HEK293 (cell line): ENCODE results near the gene CCDC102B.

Source experiments
- CTCF ChIA-PET: fragments of 350-600 bp; formaldehyde crosslinking; extraction: SDS; loops from one replicate; lab custom pipeline; 2021; ENCODE audit warnings: antibody characterized with exemption; lab: Yijun Ruan, JAX
- POLR2A ChIA-PET: fragments of 300-600 bp; formaldehyde crosslinking; extraction: SDS; loops from one replicate; lab custom pipeline; 2020; ENCODE audit warnings: antibody characterized with exemption, inconsistent platforms; lab: Yijun Ruan, JAX
- H3K27ac ChIP-seq: fragments of 200-500 bp; sonication (Bioruptor generic); 2 replicates; pipeline ENCODE4 v1.5.1; 2014; ENCODE audit warnings: low read depth, low read length, control low read depth, inconsistent platforms; ENCODE audit errors: extremely low read depth
- H3K36me3 ChIP-seq, 2 experiments: fragments of 200-500 bp in 1 of 2; sonication (Bioruptor generic) in 1 of 2; 1 replicate in 1 of 2; 2 replicates in 1 of 2; pipeline ENCODE4 v1.5.1; 2014 to 2017; ENCODE audit warnings: inconsistent platforms in 2 of 2, low read length in 2 of 2; ENCODE audit not compliant: control insufficient read depth in 2 of 2, insufficient read depth in 1 of 2
- H3K4me1 ChIP-seq: fragments of 200-500 bp; sonication (Bioruptor generic); 2 replicates; pipeline ENCODE4 v1.5.1; 2014; ENCODE audit warnings: mild to moderate bottlenecking, low read length, inconsistent platforms; ENCODE audit not compliant: control insufficient read depth, insufficient read depth
- H3K4me3 ChIP-seq: 2 replicates; pipeline ENCODE4 v1.5.1; 2011; ENCODE audit warnings: low read depth, mild to moderate bottlenecking, control low read depth, low read length, moderate library complexity
- H3K9me3 ChIP-seq: fragments of 200-500 bp; sonication (Bioruptor generic); 2 replicates; pipeline ENCODE4 v1.5.1; 2014; ENCODE audit warnings: low read depth, low read length, inconsistent platforms; ENCODE audit not compliant: control insufficient read depth, insufficient read depth
- FEZF1 ChIP-seq: fragments of 450-650 bp; formaldehyde crosslinking; IDR thresholded peaks from 2 replicates; pipeline ENCODE4 v1.5.1; 2016; ENCODE audit warnings: missing biosample characterization, missing genetic modification characterization
- OSR2 ChIP-seq: fragments of 450-650 bp; formaldehyde crosslinking; IDR thresholded peaks from 2 replicates; pipeline ENCODE4 v1.5.1; 2016; ENCODE audit warnings: missing biosample characterization, missing genetic modification characterization
- RBAK ChIP-seq: fragments of 450-650 bp; formaldehyde crosslinking; IDR thresholded peaks from 2 replicates; pipeline ENCODE4 v1.5.1; 2016; ENCODE audit warnings: missing biosample characterization, missing genetic modification characterization
- TCF7L2 ChIP-seq: IDR thresholded peaks from 2 replicates; pipeline ENCODE4 v1.6.1; 2011; ENCODE audit warnings: low read depth, mild to moderate bottlenecking, inconsistent platforms, low read length, moderate library complexity, borderline replicate concordance
- ZBTB1 ChIP-seq: fragments of 450-650 bp; formaldehyde crosslinking; IDR thresholded peaks from 2 replicates; pipeline ENCODE4 v1.5.1; 2016; ENCODE audit warnings: missing biosample characterization, missing genetic modification characterization
- ZBTB20 ChIP-seq: fragments of 450-650 bp; formaldehyde crosslinking; IDR thresholded peaks from 2 replicates; pipeline ENCODE4 v1.5.1; 2016; ENCODE audit warnings: missing biosample characterization, missing genetic modification characterization
- ZBTB48 ChIP-seq: fragments of 450-650 bp; formaldehyde crosslinking; IDR thresholded peaks from 2 replicates; pipeline ENCODE4 v1.5.1; 2016; ENCODE audit warnings: missing biosample characterization, missing genetic modification characterization
- ZFHX2 ChIP-seq: fragments of 450-650 bp; formaldehyde crosslinking; conservative IDR thresholded peaks from 2 replicates; pipeline ENCODE4 v1.5.1; 2016; ENCODE audit warnings: missing biosample characterization, missing genetic modification characterization
- ZNF148 ChIP-seq: fragments of 450-650 bp; formaldehyde crosslinking; IDR thresholded peaks from 2 replicates; pipeline ENCODE4 v1.5.0; 2017; ENCODE audit warnings: missing biosample characterization, missing genetic modification characterization, borderline replicate concordance
- ZNF174 ChIP-seq: fragments of 450-650 bp; formaldehyde crosslinking; IDR thresholded peaks from 2 replicates; pipeline ENCODE4 v1.5.0; 2017; ENCODE audit warnings: missing biosample characterization, mild to moderate bottlenecking, missing genetic modification characterization
- ZNF2 ChIP-seq: fragments of 450-650 bp; formaldehyde crosslinking; IDR thresholded peaks from 2 replicates; pipeline ENCODE4 v1.5.1; 2016; ENCODE audit warnings: missing biosample characterization, missing genetic modification characterization
- ZNF221 ChIP-seq: fragments of 450-650 bp; formaldehyde crosslinking; IDR thresholded peaks from 2 replicates; pipeline ENCODE4 v1.5.1; 2017; ENCODE audit warnings: missing biosample characterization, missing genetic modification characterization, borderline replicate concordance
- ZNF248 ChIP-seq: fragments of 450-650 bp; formaldehyde crosslinking; IDR thresholded peaks from 2 replicates; pipeline ENCODE4 v1.5.1; 2017; ENCODE audit warnings: missing biosample characterization, missing genetic modification characterization
- ZNF280C ChIP-seq: fragments of 450-650 bp; formaldehyde crosslinking; IDR thresholded peaks from 2 replicates; pipeline ENCODE4 v1.5.1; 2016; ENCODE audit warnings: missing biosample characterization, missing genetic modification characterization
- ZNF350 ChIP-seq: fragments of 450-650 bp; formaldehyde crosslinking; IDR thresholded peaks from 2 replicates; pipeline ENCODE4 v1.5.0; 2017; ENCODE audit warnings: missing biosample characterization, mild to moderate bottlenecking, missing genetic modification characterization
- ZNF394 ChIP-seq: fragments of 450-650 bp; formaldehyde crosslinking; IDR thresholded peaks from 2 replicates; pipeline ENCODE4 v1.5.1; 2016; ENCODE audit warnings: missing biosample characterization, missing genetic modification characterization, mild to moderate bottlenecking, moderate library complexity, borderline replicate concordance
- ZNF488 ChIP-seq: fragments of 450-650 bp; formaldehyde crosslinking; IDR thresholded peaks from 2 replicates; pipeline ENCODE4 v1.5.1; 2016; ENCODE audit warnings: missing biosample characterization, missing genetic modification characterization
- ZNF639 ChIP-seq: fragments of 450-650 bp; formaldehyde crosslinking; IDR thresholded peaks from 2 replicates; pipeline ENCODE4 v1.5.1; 2016; ENCODE audit warnings: missing biosample characterization, missing genetic modification characterization
- ZSCAN4 ChIP-seq: fragments of 450-650 bp; formaldehyde crosslinking; IDR thresholded peaks from 2 replicates; pipeline ENCODE4 v1.5.1; 2017; ENCODE audit warnings: missing biosample characterization, missing genetic modification characterization

CCDC102B gene

GRCh38 chr18:68991286-68991685 is 193.4 kb downstream of the CCDC102B start:
- Histone ChIP-seq H3K4me3 (no peak overlapping the region), H3K27ac (no peak overlapping the region), H3K4me1 (no peaks in the 10 kb centered on the region), H3K9me3 (no peaks in the 10 kb centered on the region; the same call in 1 of the 2 replicates)
- CTCF ChIA-PET, result interaction anchor here (0.6 kb wide), 1 partner anchor 51 kb away, joined by 3 read pairs; no protein-coding TSS in a partner anchor
- POLR2A ChIA-PET, result no interaction called here
- TF ChIP-seq ZNF488 (no peak), ZFHX2 (tag by site-specific recombination) (0 out of 2 replicates have a peak, but pooled peaks have one; percentile 7)
- TF ChIP-seq, all 188 proteins: peak for 1
- no peaks in the 10 kb centered on the region for H3K36me3 ChIP-seq

- ChIA-PET CTCF (no interaction called here), POLR2A (interaction anchor here (0.7 kb wide), 1 partner anchor 8 kb away, joined by 3 read pairs; no protein-coding TSS in a partner anchor)
- no peaks in the 10 kb centered on the region for H3K36me3 ChIP-seq
- no peaks in the 10 kb centered on the region; the same call in 1 of the 2 replicates for H3K9me3 ChIP-seq
- no peak overlapping the region for H3K27ac ChIP-seq
- H3K4me3 ChIP-seq, result no peak overlapping the region
- no peak for TF ChIP-seq ZNF394 (tag by site-specific recombination)
- TF ChIP-seq FEZF1 (tag by site-specific recombination), result no peak
- no peak for TF ChIP-seq ZNF174 (tag by site-specific recombination)
- no peak for TF ChIP-seq ZSCAN4
- no peak for TF ChIP-seq ZNF148 (tag by site-specific recombination)
- no peak for TF ChIP-seq ZNF2 (tag by site-specific recombination)
- TF ChIP-seq OSR2 (tag by site-specific recombination), result no peak
- TF ChIP-seq RBAK, result no peak
- no peak for TF ChIP-seq ZNF350
- TF ChIP-seq ZNF639, result no peak
- no peak for TF ChIP-seq ZNF248 (tag by site-specific recombination)
- no peak for TF ChIP-seq ZNF221 (tag by site-specific recombination)
- no peaks in the 10 kb centered on the region for H3K4me1 ChIP-seq
Measured at GRCh38 chr18:68992719-68993482, 195.0 kb downstream of the CCDC102B start.

- H3K4me3 ChIP-seq, result no peak overlapping the region
- CTCF ChIA-PET, result no interaction called here
- H3K4me1 ChIP-seq, result no peaks in the 10 kb centered on the region
- H3K36me3 ChIP-seq, result no peaks in the 10 kb centered on the region
- no peak overlapping the region for H3K27ac ChIP-seq
- POLR2A ChIA-PET, result no interaction called here
- H3K9me3 ChIP-seq, result no peaks in the 10 kb centered on the region
- TF ChIP-seq TCF7L2, result no peak
- no peak for TF ChIP-seq ZNF280C
- TF ChIP-seq ZBTB20 (tag by site-specific recombination), result no peak
- TF ChIP-seq ZBTB48, result no peak
- TF ChIP-seq ZBTB1 (tag by site-specific recombination), result no peak
Measured at GRCh38 chr18:68995675-68996074, 197.8 kb downstream of the CCDC102B start.
